ENCODE results near the gene FRG2C.

DNA sequence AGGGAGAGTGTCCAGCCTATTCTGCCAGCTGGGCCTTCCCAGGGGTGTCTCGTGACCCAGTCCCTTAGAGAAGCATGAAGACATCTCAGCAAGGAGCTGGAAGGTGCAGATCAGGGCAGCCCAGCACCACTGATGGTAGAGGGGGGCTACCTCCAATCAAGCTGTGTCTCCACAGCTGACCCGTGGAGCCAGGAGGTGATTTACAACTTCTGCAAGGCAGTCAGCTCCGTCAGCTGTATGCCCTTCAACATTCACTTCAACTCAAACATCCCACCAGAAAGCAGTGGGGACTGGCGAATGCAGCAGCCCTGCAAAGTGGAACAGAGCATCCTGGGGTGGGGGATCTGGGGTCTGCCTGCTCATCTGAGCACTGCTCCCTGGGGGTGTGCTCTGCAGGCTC is 32.6 kb upstream of the FRG2C start:
- TF ChIP-seq, protein P1, sequence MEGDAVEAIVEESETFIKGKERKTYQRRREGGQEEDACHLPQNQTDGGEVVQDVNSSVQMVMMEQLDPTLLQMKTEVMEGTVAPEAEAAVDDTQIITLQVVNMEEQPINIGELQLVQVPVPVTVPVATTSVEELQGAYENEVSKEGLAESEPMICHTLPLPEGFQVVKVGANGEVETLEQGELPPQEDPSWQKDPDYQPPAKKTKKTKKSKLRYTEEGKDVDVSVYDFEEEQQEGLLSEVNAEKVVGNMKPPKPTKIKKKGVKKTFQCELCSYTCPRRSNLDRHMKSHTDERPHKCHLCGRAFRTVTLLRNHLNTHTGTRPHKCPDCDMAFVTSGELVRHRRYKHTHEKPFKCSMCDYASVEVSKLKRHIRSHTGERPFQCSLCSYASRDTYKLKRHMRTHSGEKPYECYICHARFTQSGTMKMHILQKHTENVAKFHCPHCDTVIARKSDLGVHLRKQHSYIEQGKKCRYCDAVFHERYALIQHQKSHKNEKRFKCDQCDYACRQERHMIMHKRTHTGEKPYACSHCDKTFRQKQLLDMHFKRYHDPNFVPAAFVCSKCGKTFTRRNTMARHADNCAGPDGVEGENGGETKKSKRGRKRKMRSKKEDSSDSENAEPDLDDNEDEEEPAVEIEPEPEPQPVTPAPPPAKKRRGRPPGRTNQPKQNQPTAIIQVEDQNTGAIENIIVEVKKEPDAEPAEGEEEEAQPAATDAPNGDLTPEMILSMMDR (IDR thresholded peaks at IDR 0.05; ENCODE audit: insufficient read depth, low read length), result no peak
- TF ChIP-seq POLR2AphosphoS5 (IDR thresholded peaks at IDR 0.05; ENCODE audit: low read depth) (no peak), SPI1 (IDR thresholded peaks at IDR 0.05; ENCODE audit: borderline replicate concordance, low read depth) (no peak), GABPA (IDR thresholded peaks at IDR 0.05; ENCODE audit: low read depth) (no peak)
- TF ChIP-seq, protein P2, sequence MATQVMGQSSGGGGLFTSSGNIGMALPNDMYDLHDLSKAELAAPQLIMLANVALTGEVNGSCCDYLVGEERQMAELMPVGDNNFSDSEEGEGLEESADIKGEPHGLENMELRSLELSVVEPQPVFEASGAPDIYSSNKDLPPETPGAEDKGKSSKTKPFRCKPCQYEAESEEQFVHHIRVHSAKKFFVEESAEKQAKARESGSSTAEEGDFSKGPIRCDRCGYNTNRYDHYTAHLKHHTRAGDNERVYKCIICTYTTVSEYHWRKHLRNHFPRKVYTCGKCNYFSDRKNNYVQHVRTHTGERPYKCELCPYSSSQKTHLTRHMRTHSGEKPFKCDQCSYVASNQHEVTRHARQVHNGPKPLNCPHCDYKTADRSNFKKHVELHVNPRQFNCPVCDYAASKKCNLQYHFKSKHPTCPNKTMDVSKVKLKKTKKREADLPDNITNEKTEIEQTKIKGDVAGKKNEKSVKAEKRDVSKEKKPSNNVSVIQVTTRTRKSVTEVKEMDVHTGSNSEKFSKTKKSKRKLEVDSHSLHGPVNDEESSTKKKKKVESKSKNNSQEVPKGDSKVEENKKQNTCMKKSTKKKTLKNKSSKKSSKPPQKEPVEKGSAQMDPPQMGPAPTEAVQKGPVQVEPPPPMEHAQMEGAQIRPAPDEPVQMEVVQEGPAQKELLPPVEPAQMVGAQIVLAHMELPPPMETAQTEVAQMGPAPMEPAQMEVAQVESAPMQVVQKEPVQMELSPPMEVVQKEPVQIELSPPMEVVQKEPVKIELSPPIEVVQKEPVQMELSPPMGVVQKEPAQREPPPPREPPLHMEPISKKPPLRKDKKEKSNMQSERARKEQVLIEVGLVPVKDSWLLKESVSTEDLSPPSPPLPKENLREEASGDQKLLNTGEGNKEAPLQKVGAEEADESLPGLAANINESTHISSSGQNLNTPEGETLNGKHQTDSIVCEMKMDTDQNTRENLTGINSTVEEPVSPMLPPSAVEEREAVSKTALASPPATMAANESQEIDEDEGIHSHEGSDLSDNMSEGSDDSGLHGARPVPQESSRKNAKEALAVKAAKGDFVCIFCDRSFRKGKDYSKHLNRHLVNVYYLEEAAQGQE (IDR thresholded peaks at IDR 0.05; ENCODE audit: insufficient replicate concordance, low read depth), result no peak

Measured in HL-60 (cell line).